HG02678 (cell line): ENCODE results near the gene CTTNBP2NL.
"Not testable (repeated sequence)": the region's sequence is repeated elsewhere in the genome, so short reads cannot be mapped to it uniquely, and the experiment has no call there.

ENCODE experiments used
- ATAC-seq: cut with Tn5 transposase; IDR thresholded peaks from one replicate; pipeline ENCODE4 v1.9.1; 2021; ENCODE audit warnings: mild to moderate bottlenecking, moderate library complexity; ENCODE audit not compliant: unreplicated experiment

Gene CTTNBP2NL

DNA sequence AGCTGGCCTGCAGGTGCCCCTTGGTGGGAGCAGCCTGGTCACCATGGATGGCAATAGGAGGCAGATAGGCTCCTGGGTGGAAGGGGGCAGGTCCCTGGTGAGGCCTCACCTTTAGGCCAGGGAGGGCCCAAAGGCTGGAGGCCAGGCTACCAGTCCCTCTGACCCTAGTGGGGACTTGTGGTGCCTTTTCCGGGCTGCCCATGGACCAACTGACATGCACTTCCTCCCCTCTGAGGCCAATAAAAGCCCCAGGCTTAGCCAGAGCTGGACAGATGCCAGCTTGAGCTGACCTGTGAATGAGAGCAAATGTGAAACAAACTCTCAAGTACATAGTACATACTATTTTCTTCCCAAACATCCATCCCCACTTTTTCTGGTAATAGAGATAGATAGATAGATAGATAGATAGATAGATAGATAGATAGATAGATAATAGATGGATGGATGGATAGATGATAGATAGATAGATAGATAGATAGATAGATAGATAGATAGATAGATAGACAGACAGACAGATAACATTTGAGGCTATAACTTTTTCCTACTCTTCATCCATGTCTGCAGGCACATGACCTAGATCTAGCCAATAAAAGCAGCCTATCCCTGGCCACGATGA lies 9.2 kb upstream of the CTTNBP2NL start:
- no peak for ATAC-seq

DNA sequence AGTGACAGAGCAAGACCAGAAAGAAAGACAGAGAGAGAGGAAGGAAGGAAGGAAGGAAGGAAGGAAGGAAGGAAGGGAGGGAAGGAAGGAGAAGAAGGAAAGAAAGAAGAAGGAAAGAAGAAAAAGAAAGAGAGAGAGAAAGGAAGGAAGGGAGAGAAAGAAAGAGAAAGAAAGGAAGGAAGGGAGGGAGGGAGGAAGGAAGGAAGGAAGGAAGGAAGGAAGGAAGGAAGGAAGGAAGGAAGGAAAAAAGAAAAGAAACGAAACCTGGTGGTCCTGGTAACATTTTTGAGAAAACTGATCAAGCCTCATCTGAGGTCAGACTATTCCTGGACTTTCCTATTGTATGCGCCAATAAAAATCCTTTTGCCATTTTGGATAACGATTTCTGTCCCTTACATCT lies 8.2 kb upstream of the CTTNBP2NL start:
- ATAC-seq = no peak

DNA sequence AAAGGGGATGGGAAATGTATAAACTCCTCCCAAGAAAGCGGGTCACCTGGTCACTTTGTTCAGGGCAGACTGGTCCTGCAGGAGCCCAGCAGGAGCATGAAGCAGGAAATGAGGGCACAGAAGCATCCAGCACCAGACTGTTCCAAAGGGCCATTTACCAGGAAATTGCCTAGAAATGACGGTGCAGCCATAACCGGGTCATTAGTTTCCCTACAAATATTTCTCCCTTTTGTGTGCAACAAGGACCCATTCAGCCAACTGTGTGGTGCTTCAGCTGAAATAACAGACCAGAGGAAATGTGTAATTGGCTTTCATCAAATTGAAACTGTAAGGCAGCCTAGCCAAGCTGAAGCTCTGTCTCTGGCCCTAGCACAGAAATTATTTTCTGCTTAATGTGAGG lies 7.6 kb upstream of the CTTNBP2NL start:
- ATAC-seq = no peak

DNA sequence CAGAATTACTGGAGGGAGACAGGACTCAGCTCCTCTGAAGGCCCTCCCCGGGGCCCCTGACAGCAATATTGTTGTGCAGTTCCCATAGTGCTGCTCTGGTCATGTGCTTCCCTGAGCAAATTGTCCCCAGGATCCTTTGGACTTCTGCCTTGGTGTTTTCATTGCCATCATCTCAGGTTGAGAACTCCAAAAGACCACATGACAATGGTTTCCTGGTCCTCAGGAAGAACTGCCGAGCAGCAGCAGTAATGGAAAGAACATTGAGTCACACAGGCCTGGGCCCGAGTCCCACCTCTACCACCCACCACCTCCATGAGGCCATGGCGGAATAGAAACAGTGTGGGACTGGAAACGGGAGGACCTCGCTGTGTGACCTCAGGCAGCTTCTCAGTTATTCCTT lies 6.3 kb upstream of the CTTNBP2NL start:
- no peak for ATAC-seq

DNA sequence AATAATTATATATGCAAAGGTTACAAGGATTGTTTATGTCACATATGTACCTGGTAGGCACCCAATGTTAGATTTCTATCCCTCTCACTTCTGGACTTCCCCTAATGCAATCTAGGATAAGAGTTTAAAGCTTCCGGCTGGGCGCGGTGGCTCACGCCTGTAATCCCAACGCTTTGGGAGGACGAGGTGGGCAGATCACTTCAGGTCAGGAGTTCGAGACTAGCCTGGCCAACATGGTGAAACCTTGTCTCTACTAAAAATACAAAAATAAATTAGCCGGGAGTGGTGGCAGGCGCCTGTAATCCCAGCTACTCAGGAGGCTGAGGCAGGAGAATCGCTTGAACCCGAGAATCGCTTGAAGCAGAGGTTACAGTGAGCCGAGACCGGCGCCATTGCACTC lies 5.7 kb upstream of the CTTNBP2NL start:
- not testable (repeated sequence) for ATAC-seq

DNA sequence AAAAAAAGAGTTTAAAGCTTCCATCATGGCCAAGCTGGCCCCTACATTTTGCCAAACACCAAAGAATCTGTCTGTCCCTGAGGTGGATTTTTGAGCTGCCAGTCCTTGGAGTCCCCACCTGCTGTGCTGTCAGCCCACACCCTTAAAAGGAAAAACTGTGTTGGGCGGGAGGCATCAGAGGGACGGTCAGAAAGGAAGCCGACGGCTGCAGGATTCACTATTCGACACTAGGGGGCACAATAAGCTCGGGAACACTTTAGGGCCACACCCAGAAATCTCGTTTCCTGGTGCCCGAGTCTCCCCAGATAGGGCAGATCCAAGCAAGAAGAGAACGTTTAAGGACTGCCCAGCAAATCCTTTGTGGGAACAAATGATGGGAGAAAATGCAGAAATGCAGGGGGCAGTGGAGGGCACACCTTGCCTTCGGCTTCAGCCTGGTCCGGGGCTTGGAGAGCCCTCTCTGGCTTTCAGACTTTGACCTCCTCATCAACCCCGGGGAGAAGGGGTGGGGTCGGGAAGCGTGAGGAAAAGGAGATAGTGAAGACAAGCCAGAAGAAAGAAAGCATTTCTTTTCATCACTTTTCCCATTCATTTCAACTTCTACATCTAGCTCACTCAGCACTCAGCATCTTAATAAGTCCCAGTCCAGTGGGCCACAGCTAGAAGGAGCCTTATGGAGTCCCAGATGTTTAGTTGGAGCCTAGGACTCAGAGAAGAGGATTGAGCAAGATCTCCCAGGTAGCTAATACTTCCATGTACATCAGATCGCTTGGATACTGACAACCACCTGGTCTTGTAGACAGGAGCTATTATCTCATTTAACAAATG lies 5.0 kb upstream of the CTTNBP2NL start:
- ATAC-seq = peak; percentile 71

DNA sequence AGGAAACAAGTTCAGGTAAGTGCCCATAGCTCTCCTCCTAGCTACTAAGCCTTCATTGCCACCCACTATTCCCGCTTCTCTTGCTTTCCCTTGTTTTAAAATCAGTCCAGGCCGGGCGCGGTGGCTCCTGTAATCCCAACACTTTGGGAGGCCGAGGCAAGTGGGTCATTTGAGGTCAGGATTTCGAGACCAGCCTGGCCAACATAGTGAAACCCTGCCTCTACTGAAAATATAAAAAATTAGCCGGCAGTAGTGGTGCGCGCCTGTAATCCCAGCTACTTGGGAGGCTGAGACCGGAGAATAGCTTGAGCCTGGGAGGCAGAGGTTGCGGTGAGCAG lies 4.4 kb upstream of the CTTNBP2NL start:
- ATAC-seq = no peak

DNA sequence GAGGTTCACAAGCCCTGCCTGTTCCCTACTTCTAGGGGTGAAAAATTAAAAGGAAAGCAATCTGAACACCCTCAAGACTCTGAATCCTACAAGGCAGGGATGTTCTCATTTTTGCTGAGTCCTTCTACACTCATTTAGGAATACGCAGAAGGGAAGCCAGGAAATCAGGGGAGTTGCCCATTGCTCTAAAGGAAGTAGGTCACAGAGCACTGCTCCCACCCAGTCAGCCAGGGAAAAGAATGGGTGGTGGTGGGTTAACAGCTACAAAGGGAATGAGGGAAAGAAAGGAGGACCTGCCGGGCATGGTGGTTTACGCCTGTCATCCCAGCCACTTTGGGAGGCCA lies 2.4 kb upstream of the CTTNBP2NL start:
- ATAC-seq = no peak

DNA sequence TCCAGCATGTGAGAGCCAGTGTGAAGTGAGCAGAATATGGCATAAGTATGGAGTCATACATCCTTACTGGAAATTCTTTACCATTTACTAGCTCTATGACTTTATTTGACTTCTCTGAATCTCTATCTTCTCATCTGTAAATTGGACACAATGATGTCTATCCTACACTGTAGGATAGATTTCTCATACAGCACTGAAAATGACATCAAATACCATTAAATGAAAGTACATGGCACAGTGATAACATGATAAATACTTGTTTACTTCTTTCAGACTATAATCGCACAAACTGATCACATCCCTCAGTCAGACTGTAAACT lies 1.3 kb upstream of the CTTNBP2NL start:
- no peak for ATAC-seq

DNA sequence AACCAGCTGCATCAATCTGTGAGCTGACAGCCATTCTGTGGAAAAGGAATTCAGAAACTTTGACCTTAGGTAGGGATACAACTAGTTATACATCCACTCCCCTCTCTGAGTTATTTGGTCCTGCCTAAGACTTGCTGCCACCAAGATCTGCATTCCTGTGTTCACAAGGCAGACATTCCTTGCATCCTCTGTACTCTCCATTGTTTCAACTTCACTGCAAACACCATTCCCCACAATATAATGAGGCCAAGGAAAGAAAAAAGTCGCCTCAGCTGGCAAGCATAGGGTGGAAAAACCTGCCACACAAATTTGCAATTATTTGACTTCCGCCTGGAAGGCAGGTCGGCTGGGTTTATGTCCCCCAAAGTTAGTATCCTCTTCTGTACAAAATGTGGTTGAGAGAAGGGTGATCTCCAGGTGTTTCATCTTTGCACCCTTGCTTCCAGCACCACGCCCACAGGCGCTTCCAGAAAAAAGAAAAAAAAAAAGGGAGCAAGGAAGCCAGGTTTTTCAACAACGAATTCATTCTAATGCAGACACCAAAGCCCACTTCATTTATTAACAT lies 676 bp upstream of the CTTNBP2NL start:
- no peak for ATAC-seq

DNA sequence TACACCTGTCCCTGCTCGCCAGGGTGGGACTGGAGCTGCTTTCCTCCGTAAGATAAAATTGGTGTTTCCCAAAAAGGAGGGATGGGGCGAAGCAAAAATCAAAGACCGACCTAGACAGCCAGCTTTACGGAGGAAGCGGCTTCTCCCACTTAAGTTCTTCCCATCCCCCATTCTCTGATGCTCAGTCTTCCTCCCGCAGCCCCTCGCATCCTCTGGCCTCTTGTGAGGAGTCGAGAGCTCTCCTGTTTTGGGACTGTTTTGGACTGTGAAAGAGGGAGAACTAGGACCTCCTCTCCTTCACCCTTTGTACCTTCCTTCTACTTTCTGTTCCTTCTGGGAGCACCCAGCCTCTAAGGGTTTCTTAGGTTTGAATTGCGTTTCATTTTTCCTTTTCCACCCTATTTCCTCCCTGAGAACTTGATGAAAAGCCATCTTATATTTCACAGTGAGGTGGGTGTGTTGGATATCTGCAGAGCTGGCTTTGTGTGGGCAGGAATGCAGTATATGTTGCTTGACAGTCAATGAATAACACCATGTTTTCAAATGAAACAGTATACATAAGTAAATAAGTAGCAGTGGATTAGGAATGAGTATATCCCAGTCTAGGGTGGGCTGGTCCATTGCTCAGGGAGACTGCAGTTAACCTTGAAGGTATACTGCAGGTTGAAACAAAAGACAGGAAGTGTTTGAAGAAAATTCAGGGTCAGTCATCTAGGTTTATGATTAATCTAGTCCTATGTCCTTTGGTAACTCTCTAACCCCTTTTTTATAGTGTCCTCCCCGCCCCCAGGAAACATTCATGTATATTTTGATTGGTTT lies 848 bp downstream of the CTTNBP2NL start:
- no peak for ATAC-seq

DNA sequence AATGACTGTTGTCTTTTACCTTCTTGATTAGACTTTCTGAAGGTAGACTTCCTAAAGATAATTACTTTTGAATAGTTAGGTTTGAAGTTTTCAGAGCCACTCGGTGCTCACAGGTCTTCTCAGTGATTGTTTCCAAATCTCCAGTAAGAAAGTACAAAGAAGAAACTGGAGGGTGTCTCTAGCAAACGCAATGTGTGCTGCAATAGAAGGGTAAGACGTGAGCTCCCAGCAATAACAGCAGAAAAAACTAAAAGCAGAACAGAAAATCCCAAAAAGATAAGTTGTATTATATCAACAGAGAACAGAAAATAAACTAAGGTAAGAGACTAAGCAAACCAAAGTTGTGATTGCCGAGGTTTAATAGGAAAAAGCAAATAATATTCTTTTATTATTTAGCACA lies 1.8 kb downstream of the CTTNBP2NL start:
- no peak for ATAC-seq

DNA sequence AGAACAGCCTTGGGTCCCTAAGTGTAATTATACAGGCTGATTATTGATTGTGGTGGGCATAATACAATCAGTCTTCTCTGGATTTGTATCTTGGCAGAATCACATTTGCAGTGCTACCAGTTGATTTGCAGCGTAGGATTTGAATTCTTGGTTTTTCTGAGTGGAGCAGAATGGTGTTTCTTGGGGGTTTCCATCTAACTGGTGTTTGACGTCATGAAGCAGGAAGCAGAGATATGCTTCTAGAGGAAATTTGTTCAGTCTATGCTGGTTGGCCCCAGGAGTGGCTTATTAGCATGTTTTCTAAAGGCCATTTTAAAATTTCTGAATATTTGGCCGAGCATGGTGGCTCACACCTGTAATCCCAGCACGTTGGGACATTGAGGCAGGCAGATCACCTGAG lies 3.4 kb downstream of the CTTNBP2NL start:
- peak; percentile 31 for ATAC-seq

DNA sequence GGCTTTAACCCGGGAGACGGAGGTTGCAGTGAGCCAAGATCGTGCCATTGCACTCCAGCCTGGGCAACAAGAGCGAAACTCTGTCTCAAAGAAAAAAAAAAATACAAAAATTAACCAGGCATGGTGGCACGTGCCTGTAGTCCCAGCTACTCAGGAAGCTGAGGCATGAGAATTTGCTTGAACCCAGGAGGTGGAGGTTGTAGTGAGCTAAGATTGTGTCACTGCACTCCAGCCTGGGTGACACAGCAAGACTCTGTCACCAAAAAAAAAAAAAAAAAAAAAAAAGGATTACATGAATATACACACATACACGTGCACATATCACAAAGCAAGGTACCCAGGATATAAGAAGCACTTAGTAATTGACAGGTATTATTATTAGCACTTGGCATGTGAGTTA lies 4.7 kb downstream of the CTTNBP2NL start:
- not testable (repeated sequence) for ATAC-seq

DNA sequence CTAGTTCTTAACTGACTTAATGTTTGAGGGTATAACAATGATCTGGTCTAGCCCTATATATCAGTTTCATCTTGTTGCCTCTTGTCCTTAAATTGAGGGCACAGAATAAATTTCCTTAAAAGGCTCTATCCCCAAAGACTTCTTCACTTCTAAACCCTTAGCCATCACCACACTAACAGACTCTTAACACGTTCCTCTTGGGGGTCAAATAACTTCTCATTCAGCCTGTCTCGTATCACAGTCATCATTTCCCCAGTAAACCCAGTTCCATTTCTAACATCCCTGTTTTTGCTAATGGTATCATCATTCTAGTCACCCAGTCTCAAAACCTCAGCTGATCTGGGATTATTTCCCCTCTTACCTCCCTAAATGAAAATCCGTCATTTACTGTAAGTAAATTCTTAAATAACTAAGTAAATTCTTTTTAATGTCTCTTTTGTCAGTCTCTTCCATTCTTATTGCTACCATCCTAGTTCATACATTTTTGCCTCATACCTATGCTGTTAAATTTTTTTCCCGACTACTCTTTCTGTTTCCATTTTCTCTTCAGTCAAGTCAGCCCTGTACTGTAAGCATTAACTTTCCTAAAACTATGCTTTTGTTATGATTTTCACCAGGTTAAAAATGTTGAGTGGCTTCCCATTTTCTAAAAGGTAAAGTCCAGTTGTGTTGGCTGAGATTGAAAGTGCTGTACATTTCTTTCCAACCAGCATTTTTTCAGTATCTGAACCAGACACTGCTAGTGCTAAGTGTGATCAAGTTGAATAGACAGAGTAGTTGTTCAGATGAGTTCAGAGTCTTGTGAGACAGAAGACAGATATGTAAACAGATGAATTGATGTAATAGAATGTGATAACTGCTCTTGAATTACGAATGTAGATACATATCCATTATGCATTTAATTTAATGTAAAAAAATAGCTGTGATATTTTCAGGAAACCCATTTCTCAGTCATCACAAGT lies 6.9 kb downstream of the CTTNBP2NL start:
- peak; percentile 63 for ATAC-seq

DNA sequence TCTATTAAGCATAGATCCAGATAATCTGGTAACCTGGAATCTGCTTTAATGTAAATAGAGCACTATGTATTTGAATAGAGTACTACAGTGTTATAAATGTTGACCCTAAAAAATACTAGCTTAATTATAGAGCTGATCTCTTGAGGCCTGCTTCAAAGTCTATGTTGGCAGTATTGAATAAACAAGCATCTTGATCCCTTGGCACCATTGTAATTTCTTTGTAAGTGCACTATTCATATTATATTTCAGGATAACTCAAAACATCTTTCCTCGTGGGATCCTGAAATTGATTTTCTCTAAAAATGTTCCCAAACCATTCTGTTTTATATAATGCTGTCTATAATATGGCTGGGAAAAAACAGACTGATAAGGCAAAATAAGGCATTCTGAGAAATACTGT lies 10.8 kb downstream of the CTTNBP2NL start:
- ATAC-seq = no peak

DNA sequence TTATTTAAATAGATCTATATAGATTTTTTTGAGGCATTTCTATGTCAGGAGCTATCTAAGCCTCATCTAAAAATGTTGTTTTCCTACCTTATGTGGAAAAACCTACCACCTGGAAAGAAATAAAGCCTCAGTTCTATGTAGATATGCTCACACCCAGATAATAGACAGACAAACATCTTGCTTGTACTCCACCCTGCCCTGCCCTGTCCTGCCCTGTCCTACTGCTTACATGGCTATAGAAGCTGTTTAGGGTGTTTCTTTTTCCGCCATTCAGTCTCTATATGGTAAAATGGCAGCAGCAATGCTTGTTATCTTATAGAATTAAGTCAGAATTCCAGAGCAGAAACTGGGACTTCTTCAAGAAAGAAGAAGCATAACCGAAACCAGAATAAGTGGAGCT lies 13.4 kb downstream of the CTTNBP2NL start:
- no peak for ATAC-seq

DNA sequence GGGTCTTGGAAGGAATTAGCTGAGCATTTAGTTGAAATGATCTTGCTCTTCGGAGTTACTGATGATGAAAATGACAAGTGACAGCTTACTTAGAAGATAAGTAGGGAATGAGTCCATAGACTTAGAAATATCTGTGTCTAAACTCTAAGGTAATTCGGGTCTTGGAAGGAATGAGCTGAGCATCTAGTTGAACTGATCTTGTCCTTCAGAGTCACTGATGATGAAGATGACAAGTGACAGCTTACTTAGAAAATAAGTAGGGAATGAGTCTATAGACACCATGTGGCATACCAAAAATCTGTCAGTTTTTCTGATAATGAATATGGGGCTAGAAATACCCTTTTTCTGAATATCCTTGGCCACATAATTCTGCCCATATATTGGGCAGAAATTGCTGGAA lies 14.7 kb downstream of the CTTNBP2NL start:
- no peak for ATAC-seq

DNA sequence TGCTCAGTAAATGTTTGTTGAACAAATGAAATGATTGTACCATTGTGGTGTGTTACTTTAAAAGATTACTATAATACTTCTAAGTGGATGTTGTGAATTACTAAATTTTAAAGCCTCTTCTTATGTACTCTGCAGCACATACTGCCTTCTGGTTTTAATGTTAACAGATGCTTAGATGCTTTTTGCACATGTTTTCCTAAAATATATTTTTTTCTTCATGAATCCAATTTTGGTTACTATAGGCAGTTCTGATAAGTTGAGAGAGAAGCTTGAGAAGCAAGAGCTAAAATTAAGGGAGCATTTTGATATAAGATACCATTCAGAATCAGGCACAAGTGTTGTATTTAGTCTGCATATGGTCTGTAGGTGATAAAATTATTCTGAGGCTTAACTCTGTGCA lies 21.3 kb downstream of the CTTNBP2NL start:
- no peak for ATAC-seq

DNA sequence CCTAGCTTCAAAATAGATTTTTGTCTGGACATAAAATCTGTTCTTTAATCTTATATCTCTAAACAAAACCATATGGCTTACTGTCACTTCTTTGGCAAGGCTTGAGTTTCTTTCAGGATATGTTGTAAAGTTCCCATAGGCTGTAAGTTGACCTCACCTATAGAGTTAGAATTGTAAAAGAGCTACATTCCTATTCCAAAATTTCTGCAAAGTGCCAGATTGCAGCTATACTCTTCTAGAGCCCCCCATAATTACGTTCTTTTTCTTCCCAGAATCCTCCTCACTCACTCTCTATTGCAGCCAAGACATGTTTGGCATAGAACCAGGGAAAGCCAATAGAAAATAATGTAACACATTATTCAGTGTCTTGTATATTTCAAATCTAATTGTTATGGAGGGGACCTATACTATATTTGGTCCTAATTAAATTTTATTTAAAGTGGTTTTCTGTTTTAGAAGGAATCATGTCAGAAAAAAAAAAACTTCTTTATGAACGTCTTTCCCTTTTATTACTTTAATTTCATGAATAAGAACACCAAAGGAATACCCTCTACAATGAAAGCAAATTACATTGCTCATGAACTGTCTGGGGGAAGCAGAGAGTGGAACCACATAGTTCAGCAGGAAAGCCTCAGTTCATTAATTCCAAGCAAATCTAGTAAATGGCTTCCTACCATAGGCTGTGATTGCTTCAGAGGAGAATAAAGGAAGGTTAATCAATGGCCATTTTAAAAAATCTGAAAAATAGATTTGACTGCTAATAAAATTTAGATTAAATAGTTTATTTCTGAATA lies 22.3 kb downstream of the CTTNBP2NL start:
- no peak for ATAC-seq
